HG03378 (cell line): ENCODE measurements around the gene BCL11A.

Experiments
- ATAC-seq: cut with Tn5 transposase; IDR thresholded peaks from one replicate; pipeline ENCODE4 v1.9.1; 2021; ENCODE audit warnings: mild to moderate bottlenecking, moderate library complexity; ENCODE audit not compliant: unreplicated experiment

BCL11A gene

DNA sequence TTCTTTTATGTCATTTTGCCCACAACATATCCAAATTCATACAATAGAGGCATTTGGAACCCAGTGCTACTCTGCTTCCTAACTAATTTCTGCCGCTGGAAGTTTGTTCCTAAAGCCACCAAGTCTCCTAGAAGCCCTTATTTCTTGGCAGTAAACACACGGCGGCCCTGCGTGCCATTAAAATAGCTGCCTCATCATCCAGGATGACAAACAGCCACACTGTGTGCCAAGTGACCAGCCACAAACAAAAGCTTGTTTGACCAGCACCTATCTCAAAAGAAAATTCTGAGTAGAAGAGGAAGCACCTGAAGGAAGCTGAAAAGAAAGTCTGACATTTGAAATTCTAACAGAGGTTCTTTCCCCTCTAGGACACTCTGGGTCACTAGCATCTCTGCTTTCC lies 64.2 kb downstream of the BCL11A start:
- ATAC-seq = no peak

GRCh38 chr2:60488291-60488690 lies 65.2 kb downstream of the BCL11A start:
- ATAC-seq = peak; percentile 75

DNA sequence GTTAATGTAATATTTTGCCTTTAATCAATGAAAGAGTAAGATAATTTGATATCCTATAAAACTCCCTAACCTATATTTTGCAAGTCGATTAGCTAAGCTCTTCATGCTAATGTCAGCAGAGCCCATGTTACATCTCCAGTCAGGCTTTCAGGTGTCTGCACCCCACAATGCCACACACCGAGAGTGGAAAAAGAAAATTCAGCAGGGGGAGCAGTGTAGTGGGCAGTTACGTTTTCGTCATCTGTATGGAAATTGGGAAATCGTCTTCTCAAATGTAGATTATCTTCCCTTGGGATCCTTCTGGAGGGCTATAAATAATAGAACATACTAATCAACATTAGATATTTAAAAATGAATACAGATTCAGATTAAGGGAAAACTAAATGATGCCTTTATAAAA lies 66.3 kb downstream of the BCL11A start:
- no peak for ATAC-seq

- no peak for ATAC-seq
These were observed 66.9 kb downstream of the BCL11A start for GRCh38 chr2:60486551-60486950.

GRCh38 chr2:60486067-60486466 lies 67.4 kb downstream of the BCL11A start:
- no peak for ATAC-seq

GRCh38 chr2:60485550-60485949 lies 67.9 kb downstream of the BCL11A start:
- ATAC-seq = no peak

DNA sequence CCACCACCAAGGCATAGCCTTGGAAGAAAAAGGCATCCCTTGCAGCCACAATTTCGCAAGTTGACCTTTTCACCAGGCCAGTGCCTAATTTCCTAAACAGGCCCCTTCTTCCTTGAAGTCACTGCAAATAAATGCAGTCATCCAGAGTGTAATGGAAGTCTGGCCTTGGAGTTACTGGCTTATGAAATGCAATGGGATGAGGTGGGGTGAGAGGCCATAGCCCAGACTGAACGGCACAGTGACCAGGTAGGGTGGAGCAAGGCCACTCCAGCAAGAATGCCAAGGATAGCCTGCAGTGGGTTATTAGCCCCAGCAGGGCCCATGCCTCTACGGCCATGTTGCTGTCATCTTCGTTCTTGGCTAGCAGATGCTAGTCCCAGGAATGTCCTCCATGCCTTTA lies 68.4 kb downstream of the BCL11A start:
- no peak for ATAC-seq

GRCh38 chr2:60484133-60484645 lies 69.3 kb downstream of the BCL11A start:
- no peak for ATAC-seq

- ATAC-seq = no peak
These were observed 70.1 kb downstream of the BCL11A start for GRCh38 chr2:60483401-60483800.

DNA sequence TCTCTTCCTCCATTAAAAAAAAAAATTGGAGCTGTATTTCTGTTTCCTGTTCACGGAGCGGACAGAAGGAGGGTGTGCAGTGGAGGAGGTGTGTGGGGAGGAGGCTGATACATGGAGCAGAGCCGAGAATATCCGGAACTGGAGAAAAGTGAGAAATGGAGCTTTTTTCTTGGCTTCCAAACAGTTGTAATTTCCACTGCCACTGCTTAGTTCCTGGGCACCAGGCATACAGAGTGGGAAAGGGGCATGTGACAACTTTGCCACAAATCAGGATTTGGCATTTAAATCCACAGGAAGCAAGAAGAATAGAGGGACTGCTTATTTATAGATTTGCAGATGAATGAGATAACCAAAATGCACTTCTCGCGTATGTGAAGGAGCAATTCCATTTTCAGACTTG lies 71.2 kb downstream of the BCL11A start:
- no peak for ATAC-seq

GRCh38 chr2:60481257-60481656 lies 72.2 kb downstream of the BCL11A start:
- no peak for ATAC-seq

GRCh38 chr2:60480089-60480773 lies 73.2 kb downstream of the BCL11A start:
- ATAC-seq = no peak

DNA sequence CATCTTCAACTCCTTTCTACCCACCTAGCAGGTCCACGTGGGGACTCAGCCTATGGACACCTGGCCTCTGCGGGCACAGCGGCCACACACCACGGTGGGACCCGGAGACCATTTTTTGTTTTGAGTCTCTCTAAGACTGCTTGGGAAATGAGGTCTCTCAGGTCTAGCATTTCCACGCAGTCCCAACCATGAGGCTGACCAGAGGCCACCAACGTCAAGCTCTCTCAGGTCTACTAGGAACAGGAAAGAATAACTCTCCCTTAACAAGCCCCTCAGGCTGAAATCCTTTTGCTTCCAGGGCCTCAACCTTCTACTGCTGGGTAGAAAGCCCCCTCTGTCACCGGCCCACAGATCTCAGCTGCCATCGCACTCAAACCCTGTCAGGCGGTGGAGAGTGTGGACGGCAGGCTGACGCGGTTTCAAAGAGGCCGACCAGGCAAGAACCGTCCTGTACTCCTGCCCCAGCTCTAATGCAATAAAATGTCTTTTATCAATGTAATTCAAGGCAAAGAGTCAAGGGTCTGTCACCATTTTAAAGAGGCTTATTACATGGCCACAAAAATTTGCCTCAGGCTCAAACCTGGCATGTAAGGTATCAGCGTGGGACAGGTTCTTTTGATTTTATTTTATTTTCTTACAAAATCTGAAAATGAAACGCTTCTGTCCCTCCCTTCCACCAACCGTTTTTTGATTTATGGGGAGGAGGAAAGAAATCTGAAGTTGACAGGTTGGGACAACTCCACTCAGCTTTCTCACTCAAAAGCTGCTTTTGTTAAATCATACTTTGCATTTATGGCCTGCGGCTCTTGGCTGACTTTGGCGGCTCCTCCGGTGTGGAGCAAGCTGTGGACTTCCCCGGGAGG lies 74.0 kb downstream of the BCL11A start:
- no peak for ATAC-seq

DNA sequence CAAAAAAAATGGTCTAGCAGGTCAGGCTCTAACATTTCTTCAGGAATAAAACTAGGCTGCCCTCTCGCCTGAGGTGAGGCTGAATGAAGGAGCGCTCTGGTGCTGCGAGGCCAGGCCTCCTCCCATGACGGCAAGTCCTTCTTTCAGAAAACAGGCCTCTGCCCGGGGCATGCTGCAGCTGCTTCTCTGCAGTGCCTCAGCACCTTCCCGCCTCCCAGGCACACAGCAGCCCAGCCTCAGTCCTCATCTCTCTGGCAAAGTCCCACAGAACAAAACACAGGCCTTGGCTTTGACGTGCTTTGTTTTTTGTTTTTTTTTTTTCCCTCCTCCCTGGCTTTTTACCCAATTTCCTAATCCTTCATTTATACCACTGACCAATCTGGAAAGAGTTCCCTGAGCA lies 74.8 kb downstream of the BCL11A start:
- no peak for ATAC-seq

- ATAC-seq = no peak
These were observed 77.1 kb downstream of the BCL11A start for GRCh38 chr2:60476206-60476954.

DNA sequence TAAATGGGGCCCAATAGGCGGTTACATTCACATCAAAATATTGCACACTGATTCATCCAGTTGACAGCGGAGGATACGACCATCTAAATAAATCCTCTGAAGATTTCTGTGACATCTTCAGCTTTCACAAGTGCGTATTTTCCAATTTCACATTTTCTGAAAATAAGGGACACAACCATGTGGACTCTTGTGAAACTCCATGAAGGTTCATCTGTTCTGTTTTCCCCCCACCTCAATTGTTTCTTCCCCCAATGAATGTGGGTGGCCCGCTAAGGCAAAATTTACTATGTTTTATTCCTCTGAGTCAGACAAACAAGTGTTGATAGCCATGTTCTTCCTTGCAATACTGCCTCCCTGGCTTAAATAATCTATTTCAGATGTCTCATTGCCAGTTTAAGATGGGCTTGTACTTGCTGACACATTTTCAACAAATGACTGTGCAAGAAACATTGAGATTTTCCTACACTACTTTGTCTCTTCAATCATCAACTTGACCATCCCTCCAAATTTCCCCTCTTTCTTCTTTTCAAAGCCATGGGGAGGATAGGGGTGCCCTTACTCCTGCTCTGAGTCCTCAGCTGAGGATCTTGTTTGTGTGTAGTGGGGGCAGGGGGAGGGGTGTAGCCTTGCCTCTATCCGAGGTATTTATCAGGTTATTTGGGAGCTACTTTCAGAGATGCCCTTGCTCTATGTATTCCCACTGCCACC lies 78.2 kb downstream of the BCL11A start:
- no peak for ATAC-seq

- no peak for ATAC-seq
These were observed 79.2 kb downstream of the BCL11A start for GRCh38 chr2:60474301-60474700.

DNA sequence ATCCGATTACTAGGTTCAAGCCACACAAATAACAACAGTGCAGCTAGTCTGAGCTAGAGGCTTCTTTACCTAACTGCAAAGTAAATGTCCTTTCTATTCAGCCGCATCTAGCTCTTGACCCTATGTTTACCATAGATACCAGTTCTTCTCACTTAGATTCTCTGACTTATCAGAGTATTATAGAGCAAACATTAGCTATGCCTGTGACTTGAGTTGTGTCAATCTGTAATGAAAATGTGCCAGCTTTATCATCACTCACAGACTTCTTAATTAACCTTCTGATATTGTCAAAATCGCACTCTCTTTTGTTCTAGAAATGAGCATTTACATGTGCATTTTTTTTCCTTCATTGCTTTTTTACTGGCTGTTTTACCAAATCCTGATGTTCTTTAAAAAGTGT lies 79.9 kb downstream of the BCL11A start:
- no peak for ATAC-seq

- no peak for ATAC-seq
These were observed 80.7 kb downstream of the BCL11A start for GRCh38 chr2:60472663-60473289.

DNA sequence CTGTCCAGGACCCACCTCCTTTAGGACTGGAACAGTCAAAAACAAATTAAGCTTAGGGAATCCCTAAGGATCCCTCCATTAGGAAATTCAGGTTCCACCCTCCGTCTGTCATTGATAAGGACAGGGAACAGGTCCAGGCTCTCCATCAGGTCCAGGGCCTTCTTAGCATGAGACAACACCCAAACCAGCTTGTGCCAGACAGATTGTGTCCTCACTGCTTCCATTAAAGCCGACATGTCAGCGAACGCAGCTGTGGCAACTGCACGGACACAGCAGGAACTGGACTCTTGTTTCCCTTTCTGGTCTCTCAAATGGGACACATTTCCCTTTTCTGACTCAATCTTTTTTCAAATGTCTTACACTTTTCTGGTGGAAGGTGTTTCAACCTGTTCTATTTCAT lies 81.4 kb downstream of the BCL11A start:
- ATAC-seq = no peak
